K562 (cell line): Measurements from ENCODE around the gene DDAH1. TPM values are rescaled to one million over a fixed set of nuclear protein-coding genes. Genes with fewer than 3 reads are reported as not detected.
A peak's percentile ranks its signal among the peaks of the same experiment; 100 is the strongest.

Experiments used
- ARID3A ChIP-seq: IDR thresholded peaks from 2 replicates; pipeline ENCODE4 v1.6.1; 2012; ENCODE audit warnings: low read depth, low read length, improper control_type of control experiment, borderline replicate concordance
- CHD4 ChIP-seq: fragments of 200-600 bp; sonication (generic); IDR thresholded peaks from 3 replicates; pipeline ENCODE4 v1.6.1; 2012; ENCODE audit warnings: low read depth, mild to moderate bottlenecking, mixed read lengths, low read length, inconsistent platforms; ENCODE audit not compliant: insufficient read depth, insufficient replicate concordance, poor library complexity, severe bottlenecking
- DIDO1 ChIP-seq: fragments of 450-650 bp; IDR thresholded peaks from 2 replicates; pipeline ENCODE4 v1.6.1; 2016; ENCODE audit warnings: low read depth, missing biosample characterization, missing genetic modification characterization
- HCFC1 ChIP-seq: IDR thresholded peaks from 2 replicates; pipeline ENCODE4 v1.6.1; 2012; ENCODE audit warnings: low read depth, low read length, improper control_type of control experiment
- HDGF ChIP-seq: fragments of 450-650 bp; IDR thresholded peaks from 2 replicates; pipeline ENCODE4 v1.6.1; 2016
- KLF10 ChIP-seq: fragments of 250-450 bp; sonication (Bioruptor Pico); IDR thresholded peaks from 2 replicates; pipeline ENCODE4 v1.6.1; 2021; ENCODE audit warnings: matching md5 sums
- L3MBTL2 ChIP-seq: fragments of 450-650 bp; IDR thresholded peaks from 2 replicates; pipeline ENCODE4 v1.6.1; 2016; ENCODE audit warnings: mild to moderate bottlenecking, moderate library complexity
- MTA2 ChIP-seq: fragments of 450-650 bp; IDR thresholded peaks from 2 replicates; pipeline ENCODE4 v1.6.1; 2016; ENCODE audit warnings: low read depth
- NFYB ChIP-seq: IDR thresholded peaks from 2 replicates; pipeline ENCODE4 v1.6.1; 2011; ENCODE audit warnings: mild to moderate bottlenecking, moderate library complexity; ENCODE audit not compliant: insufficient read length; ENCODE audit errors: extremely low read depth
- RBM22 ChIP-seq: fragments of 200-400 bp; formaldehyde crosslinking; IDR thresholded peaks from 2 replicates; pipeline ENCODE4 v1.6.1; 2018; ENCODE audit warnings: low read length, low read depth; ENCODE audit not compliant: poor library complexity, severe bottlenecking
- TSC22D4 ChIP-seq: fragments of 450-650 bp; IDR thresholded peaks from 2 replicates; pipeline ENCODE4 v1.6.1; 2016; ENCODE audit warnings: missing genetic modification characterization, missing biosample characterization, control low read depth
- ZNF263 ChIP-seq: sonication (generic); formaldehyde crosslinking; IDR thresholded peaks from 2 replicates; pipeline ENCODE4 v1.8.0; 2022; ENCODE audit warnings: mild to moderate bottlenecking, missing genetic modification reagents, borderline replicate concordance
- ZNF324 ChIP-seq: fragments of 250-450 bp; sonication (Bioruptor Pico); IDR thresholded peaks from 2 replicates; pipeline ENCODE4 v1.4.0; 2020; ENCODE audit warnings: mild to moderate bottlenecking
- ZNF408 ChIP-seq: fragments of 250-450 bp; sonication (Bioruptor Pico); IDR thresholded peaks from 2 replicates; pipeline ENCODE4 v1.4.0; 2020; ENCODE audit warnings: low read depth, mild to moderate bottlenecking, moderate library complexity
- ZSCAN32 ChIP-seq: fragments of 450-650 bp; formaldehyde crosslinking; IDR thresholded peaks from 2 replicates; pipeline ENCODE4 v1.4.0; 2020; ENCODE audit warnings: mild to moderate bottlenecking, moderate library complexity
- polyA plus RNA-seq, 8 experiments: library from polyadenylated mRNA; depleted of rRNA in 4 of 8; stranded (reverse) in 5 of 8; unstranded in 3 of 8; fragments of >200 nt; fragmentation: Nextera tagmentation in 2 of 8; fragmentation: Illumina TruSeq in 1 of 8; extraction: Ambion mirVana in 2 of 8; extraction: Trizol in 1 of 8; gene quantifications; 2 replicates each; pipeline versions ENCODE4 v1.2.1 to v1.2.3, GENCODE V29; 2011 to 2014; ENCODE audit warnings: inconsistent platforms in 1 of 8, missing spikeins in 1 of 8
- total RNA-seq, 7 experiments: library from RNA; depleted of rRNA in 6 of 7; stranded (reverse); fragments of >200 nt in 6 of 7; fragmentation: Illumina TruSeq in 2 of 7; extraction: Trizol in 2 of 7; gene quantifications; 2 replicates each; pipeline versions ENCODE4 v1.2.1 to v1.2.3, GENCODE V29; 2011 to 2021; ENCODE audit warnings: low replicate concordance in 1 of 7
- TF ChIP-seq, protein P1 (sequence below): fragments of 450-650 bp; IDR thresholded peaks from 2 replicates; pipeline ENCODE4 v1.6.1; 2016; ENCODE audit warnings: mild to moderate bottlenecking, moderate library complexity

DDAH1 gene
- total and polyA plus RNA-seq, 9 of the 15 experiments (the other 6 are each of a cell fraction or from before 2014, with no cell fraction given) = 0.04 to 0.24 (median 0.10) TPM

- TF ChIP-seq CHD4 (no peak), HDGF (no peak), TSC22D4 (tag) (no peak), ZNF324 (CRISPR knock-in tag) (no peak), KLF10 (CRISPR knock-in tag) (no peak), ZNF408 (no peak), MTA2 (no peak), DIDO1 (tag) (no peak), L3MBTL2 (peak; percentile 59; the same call in 1 of the 2 replicates), ZSCAN32 (CRISPR knock-in tag) (no peak), RBM22 (no peak), ZNF263 (CRISPR knock-in tag) (no peak), HCFC1 (peak; percentile 71), NFYB (peak; percentile 31), ARID3A (no peak)
- TF ChIP-seq, protein P1, sequence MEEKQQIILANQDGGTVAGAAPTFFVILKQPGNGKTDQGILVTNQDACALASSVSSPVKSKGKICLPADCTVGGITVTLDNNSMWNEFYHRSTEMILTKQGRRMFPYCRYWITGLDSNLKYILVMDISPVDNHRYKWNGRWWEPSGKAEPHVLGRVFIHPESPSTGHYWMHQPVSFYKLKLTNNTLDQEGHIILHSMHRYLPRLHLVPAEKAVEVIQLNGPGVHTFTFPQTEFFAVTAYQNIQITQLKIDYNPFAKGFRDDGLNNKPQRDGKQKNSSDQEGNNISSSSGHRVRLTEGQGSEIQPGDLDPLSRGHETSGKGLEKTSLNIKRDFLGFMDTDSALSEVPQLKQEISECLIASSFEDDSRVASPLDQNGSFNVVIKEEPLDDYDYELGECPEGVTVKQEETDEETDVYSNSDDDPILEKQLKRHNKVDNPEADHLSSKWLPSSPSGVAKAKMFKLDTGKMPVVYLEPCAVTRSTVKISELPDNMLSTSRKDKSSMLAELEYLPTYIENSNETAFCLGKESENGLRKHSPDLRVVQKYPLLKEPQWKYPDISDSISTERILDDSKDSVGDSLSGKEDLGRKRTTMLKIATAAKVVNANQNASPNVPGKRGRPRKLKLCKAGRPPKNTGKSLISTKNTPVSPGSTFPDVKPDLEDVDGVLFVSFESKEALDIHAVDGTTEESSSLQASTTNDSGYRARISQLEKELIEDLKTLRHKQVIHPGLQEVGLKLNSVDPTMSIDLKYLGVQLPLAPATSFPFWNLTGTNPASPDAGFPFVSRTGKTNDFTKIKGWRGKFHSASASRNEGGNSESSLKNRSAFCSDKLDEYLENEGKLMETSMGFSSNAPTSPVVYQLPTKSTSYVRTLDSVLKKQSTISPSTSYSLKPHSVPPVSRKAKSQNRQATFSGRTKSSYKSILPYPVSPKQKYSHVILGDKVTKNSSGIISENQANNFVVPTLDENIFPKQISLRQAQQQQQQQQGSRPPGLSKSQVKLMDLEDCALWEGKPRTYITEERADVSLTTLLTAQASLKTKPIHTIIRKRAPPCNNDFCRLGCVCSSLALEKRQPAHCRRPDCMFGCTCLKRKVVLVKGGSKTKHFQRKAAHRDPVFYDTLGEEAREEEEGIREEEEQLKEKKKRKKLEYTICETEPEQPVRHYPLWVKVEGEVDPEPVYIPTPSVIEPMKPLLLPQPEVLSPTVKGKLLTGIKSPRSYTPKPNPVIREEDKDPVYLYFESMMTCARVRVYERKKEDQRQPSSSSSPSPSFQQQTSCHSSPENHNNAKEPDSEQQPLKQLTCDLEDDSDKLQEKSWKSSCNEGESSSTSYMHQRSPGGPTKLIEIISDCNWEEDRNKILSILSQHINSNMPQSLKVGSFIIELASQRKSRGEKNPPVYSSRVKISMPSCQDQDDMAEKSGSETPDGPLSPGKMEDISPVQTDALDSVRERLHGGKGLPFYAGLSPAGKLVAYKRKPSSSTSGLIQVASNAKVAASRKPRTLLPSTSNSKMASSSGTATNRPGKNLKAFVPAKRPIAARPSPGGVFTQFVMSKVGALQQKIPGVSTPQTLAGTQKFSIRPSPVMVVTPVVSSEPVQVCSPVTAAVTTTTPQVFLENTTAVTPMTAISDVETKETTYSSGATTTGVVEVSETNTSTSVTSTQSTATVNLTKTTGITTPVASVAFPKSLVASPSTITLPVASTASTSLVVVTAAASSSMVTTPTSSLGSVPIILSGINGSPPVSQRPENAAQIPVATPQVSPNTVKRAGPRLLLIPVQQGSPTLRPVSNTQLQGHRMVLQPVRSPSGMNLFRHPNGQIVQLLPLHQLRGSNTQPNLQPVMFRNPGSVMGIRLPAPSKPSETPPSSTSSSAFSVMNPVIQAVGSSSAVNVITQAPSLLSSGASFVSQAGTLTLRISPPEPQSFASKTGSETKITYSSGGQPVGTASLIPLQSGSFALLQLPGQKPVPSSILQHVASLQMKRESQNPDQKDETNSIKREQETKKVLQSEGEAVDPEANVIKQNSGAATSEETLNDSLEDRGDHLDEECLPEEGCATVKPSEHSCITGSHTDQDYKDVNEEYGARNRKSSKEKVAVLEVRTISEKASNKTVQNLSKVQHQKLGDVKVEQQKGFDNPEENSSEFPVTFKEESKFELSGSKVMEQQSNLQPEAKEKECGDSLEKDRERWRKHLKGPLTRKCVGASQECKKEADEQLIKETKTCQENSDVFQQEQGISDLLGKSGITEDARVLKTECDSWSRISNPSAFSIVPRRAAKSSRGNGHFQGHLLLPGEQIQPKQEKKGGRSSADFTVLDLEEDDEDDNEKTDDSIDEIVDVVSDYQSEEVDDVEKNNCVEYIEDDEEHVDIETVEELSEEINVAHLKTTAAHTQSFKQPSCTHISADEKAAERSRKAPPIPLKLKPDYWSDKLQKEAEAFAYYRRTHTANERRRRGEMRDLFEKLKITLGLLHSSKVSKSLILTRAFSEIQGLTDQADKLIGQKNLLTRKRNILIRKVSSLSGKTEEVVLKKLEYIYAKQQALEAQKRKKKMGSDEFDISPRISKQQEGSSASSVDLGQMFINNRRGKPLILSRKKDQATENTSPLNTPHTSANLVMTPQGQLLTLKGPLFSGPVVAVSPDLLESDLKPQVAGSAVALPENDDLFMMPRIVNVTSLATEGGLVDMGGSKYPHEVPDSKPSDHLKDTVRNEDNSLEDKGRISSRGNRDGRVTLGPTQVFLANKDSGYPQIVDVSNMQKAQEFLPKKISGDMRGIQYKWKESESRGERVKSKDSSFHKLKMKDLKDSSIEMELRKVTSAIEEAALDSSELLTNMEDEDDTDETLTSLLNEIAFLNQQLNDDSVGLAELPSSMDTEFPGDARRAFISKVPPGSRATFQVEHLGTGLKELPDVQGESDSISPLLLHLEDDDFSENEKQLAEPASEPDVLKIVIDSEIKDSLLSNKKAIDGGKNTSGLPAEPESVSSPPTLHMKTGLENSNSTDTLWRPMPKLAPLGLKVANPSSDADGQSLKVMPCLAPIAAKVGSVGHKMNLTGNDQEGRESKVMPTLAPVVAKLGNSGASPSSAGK = peak; percentile 42; the same call in 1 of the 2 replicates
These were observed 161.4 kb downstream of the DDAH1 start (continued) for GRCh38 chr1:85303440-85304162.
